GM12872 (cell line): Measurements from ENCODE around the gene PNPLA3.

Experiments used
- TF ChIP-seq, protein P1 (sequence below): IDR thresholded peaks from 3 replicates; pipeline ENCODE4 v1.5.1; 2011; ENCODE audit warnings: low read depth, mild to moderate bottlenecking, low read length, moderate library complexity; ENCODE audit not compliant: insufficient read depth

PNPLA3 gene

DNA sequence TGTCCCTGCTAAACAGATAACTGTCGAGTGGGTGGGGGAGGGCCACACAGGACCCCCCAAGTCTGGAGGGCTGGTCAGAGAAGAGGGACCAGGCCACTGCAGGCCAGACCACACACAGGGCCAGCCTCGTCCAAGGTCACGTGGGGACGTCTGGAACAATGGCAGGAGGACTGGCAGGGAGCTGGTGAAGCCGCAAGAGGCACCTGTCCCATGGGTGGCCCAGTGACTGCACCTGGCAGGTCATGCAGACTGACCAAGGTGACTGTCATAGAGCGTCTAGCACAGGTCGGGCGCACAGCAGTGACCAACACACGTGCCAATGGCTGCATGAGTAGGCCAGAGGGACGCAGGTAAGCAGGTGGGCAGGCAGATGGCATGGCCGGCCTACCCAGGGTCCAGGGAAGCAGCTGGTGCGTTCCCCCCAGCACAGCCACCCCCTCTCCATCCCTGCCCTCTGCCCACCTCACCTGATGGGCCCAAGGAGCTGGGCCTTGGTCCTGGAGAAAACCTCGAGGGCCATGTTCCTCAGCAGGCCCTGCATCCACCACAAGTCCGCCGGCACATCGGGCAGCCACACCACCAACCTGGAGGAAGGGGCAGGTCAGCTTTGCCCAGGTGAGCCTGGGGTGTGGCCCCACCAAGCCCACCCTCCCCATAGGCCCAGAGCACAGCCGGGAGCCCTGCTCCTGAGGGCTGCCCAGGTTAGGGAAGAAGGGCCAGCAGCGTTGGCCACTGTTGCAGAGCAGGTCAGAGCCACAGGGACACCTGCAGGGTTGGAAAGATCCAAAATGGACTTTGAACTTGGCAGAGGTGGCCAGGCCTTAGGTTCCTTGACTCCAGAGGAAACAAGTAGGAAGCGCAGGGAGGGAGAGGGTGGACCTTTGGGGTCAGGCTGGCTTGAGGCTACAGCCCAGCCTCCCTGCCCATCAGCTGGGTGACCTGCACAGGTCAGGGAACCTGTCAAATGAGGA is 42.2 kb upstream of the PNPLA3 start:
- TF ChIP-seq, protein P1, sequence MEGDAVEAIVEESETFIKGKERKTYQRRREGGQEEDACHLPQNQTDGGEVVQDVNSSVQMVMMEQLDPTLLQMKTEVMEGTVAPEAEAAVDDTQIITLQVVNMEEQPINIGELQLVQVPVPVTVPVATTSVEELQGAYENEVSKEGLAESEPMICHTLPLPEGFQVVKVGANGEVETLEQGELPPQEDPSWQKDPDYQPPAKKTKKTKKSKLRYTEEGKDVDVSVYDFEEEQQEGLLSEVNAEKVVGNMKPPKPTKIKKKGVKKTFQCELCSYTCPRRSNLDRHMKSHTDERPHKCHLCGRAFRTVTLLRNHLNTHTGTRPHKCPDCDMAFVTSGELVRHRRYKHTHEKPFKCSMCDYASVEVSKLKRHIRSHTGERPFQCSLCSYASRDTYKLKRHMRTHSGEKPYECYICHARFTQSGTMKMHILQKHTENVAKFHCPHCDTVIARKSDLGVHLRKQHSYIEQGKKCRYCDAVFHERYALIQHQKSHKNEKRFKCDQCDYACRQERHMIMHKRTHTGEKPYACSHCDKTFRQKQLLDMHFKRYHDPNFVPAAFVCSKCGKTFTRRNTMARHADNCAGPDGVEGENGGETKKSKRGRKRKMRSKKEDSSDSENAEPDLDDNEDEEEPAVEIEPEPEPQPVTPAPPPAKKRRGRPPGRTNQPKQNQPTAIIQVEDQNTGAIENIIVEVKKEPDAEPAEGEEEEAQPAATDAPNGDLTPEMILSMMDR, result no peak

DNA sequence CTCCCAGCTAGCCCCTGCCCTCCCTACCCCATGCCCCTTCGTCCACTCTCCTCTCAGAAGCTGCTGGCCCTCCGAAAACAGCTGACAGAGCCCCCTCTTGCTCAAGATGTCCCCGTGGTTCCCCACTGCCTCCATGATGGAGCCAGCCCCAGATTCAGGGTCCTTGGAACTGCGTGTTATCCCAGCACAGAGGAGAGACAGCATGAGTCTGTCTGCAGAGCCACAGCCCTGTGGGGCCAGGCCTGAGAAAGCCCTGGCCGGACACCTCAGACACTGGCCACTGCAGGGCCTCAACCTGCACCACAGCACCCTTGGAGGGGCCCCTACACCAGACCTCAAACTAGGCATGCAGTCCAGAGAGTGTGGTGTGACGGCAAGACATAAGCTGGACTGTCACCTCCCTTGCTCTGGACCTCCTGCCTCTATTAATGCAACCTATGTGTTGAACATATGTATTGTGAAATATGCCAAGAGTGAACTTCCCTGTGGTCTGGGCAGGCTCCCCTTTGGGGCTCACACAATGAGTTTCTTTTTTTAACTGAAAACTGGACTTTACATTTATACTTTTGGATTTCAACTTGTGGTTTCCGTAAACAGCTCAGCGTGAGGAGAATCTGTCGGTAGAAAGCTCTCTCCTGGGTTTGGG is 41.4 kb upstream of the PNPLA3 start:
- TF ChIP-seq, protein P1, result no peak

DNA sequence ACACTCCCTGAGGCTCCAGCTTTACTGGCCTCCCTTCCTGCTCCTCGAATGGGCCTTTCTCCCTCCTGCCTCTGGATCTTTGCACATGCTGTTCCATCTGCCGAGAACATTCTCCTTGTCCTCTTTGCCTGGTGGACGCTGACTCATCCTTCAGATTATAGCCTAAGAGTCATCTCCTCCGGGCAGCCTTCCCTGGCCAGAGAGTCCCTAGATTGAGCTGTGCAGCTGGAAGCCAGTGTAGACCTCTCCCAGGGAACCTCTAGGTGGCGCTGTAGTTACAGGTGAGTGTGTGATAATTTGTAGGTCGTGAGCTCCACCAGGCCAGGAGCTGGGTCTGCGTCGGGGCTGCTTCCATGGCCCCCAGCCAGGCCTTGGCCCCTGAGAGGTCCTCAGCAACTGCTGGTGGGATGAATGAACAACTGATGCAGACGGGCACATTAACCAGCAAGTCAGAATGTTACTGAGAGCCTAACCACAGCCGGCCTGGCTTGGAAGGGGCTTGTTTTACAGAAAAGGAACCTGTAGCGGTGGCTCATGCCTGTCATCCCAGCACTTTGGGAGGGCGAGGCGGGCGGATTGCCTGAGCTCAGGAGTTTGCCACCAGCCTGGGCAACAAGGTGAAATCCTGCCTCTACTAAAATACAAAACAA is 40.5 kb upstream of the PNPLA3 start:
- TF ChIP-seq, protein P1, result peak; percentile 85

DNA sequence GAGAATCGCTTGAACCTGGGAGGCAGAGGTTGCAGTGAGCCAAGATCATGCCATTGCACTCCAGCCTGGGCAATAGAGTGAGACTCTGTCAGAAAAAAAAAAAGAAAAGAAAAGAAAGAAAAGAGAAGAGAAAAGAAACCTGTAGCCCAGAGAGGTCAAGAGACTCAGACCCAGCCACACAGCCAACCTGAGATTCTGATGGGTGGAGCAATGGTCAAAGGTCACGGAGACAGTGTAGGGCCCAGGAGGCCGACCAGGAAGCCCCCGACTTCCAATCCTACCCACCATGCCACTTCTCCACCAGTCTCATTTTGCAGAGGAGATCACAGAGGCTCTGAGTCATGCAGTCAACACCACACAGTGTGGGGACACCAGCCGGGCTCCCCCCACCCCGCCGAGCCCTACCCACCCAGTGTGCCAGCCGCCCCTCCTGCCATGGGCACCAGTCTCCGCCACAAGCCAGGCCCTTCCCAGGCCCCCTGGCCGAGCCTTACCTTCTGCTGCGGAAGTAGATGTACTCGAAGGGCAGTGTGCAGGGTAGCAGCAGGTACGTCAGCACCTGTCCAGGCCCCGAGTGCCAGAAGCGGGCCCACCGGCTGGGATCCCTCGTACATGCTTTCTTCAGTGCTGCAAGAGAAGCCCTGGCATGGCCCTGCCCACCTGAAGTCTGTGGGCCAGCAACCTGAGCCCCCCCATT is 39.7 kb upstream of the PNPLA3 start:
- TF ChIP-seq, protein P1, result no peak

DNA sequence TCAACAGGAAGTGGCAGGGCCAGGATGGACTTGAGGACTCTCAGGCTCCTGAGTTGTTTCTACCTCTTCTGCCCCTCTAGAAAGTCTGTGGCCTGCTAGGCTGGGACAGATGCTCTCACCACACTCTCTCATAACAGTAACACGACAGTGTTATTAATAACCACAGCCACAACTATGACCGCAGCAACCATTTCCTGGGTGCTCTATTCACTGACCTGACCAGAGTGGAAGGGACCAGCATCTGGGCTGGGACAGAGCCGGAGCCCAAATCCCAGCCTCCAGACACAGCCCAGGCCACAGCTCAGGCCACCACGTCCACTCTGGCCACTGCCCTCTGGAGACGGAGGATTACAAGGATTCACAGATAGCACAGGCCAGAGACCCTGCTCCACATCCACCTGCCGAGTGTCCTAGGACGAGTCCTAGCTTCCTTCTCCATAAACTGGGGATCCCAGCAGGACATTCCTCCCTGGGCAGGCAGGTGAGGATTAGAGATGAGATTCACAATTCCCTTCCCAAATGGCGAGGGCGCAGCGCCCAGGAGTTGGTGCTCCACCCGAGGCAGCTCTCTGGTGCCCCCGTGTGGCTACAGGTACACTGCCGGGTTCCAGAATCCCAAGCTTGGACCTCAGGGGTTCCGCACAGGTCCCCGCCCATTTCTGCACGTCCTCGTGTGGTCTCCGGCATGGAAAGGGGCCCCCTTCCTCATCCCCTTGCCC is 38.8 kb upstream of the PNPLA3 start:
- TF ChIP-seq, protein P1, result peak; percentile 94

DNA sequence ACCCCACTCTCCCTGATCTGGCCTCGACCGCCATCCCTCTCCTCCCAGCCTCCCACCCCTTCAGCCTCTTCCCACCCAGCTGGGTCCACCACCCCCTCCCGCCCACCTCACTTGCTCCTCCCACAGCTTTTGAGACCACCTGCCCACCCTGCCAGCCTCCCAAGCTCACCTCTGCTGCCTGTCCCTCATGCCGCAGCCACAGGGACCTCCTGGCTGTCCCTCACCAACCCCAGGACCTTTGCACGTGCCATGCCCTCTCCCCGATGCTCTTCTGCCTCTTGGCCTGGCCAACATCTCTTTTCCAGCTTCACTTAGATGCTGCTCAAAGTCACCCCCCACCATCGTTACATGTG is 38.3 kb upstream of the PNPLA3 start:
- TF ChIP-seq, protein P1, result no peak

DNA sequence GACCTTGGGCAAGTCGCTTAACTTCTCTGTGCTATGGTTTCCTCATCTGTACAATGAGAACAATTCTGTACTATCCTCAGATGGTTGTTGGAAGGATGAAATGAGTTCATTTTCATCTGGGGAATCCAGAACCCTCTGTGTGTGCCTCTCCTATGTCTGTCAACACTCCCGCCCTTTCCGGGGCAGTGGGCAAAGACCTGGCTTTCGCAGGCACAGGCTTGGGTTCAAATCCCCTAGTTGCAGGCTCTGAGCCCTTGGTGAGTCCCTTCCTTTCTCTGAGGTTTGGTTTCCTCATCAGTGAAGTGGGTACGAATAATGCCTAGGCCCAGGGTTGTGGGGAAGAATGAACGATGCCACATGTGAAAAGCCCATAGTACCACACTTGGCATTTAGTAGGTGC is 37.8 kb upstream of the PNPLA3 start:
- TF ChIP-seq, protein P1, result no peak
